ENCODE results near the gene PDIA3. TPM values are rescaled to one million over a fixed set of nuclear protein-coding genes. Genes with fewer than 3 reads are reported as not detected.

PDIA3 gene
- total RNA-seq, 1 donor from 2014 or later = 496 TPM

- Mint-ChIP-seq H3K4me3 (ENCODE audit: unreplicated experiment) (peak overlapping the region; percentile 97), H3K27ac (ENCODE audit: unreplicated experiment) (peak overlapping the region; percentile 99), H3K9me3 (ENCODE audit: unreplicated experiment) (no peaks in the 10 kb centered on the region), H3K36me3 (ENCODE audit: unreplicated experiment) (peaks cover 22% of the 10 kb centered on the region), H3K4me1 (ENCODE audit: unreplicated experiment) (peaks cover 43% of the 10 kb centered on the region), H3K27me3 (ENCODE audit: unreplicated experiment) (no peaks in the 10 kb centered on the region)
- TF ChIP-seq CTCF (IDR thresholded peaks at IDR 0.05) = peak; percentile 12
- DNase-seq (ENCODE audit: extremely low spot score, unreplicated experiment) = no peak
Measured at GRCh38 chr15:43792761-43793476, 46.7 kb downstream of the PDIA3 start.

DNA sequence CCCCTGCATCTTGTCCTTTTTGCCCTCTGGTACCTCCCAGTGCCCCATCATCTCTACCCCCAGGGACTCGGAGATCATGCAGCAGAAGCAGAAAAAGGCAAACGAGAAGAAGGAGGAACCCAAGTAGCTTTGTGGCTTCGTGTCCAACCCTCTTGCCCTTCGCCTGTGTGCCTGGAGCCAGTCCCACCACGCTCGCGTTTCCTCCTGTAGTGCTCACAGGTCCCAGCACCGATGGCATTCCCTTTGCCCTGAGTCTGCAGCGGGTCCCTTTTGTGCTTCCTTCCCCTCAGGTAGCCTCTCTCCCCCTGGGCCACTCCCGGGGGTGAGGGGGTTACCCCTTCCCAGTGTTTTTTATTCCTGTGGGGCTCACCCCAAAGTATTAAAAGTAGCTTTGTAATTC lies 47.4 kb downstream of the PDIA3 start:
- H3K9me3 Mint-ChIP-seq (ENCODE audit: unreplicated experiment) = no peaks in the 10 kb centered on the region
- peaks cover 26% of the 10 kb centered on the region for H3K36me3 Mint-ChIP-seq (ENCODE audit: unreplicated experiment)
- H3K27ac Mint-ChIP-seq (ENCODE audit: unreplicated experiment) = peak overlapping the region; percentile 99
- no peak for TF ChIP-seq CTCF (IDR thresholded peaks at IDR 0.05)
- H3K4me1 Mint-ChIP-seq (ENCODE audit: unreplicated experiment) = peaks cover 47% of the 10 kb centered on the region
- no peak for DNase-seq (ENCODE audit: extremely low spot score, unreplicated experiment)
- H3K4me3 Mint-ChIP-seq (ENCODE audit: unreplicated experiment) = peak overlapping the region; percentile 97
- no peaks in the 10 kb centered on the region for H3K27me3 Mint-ChIP-seq (ENCODE audit: unreplicated experiment)

DNA sequence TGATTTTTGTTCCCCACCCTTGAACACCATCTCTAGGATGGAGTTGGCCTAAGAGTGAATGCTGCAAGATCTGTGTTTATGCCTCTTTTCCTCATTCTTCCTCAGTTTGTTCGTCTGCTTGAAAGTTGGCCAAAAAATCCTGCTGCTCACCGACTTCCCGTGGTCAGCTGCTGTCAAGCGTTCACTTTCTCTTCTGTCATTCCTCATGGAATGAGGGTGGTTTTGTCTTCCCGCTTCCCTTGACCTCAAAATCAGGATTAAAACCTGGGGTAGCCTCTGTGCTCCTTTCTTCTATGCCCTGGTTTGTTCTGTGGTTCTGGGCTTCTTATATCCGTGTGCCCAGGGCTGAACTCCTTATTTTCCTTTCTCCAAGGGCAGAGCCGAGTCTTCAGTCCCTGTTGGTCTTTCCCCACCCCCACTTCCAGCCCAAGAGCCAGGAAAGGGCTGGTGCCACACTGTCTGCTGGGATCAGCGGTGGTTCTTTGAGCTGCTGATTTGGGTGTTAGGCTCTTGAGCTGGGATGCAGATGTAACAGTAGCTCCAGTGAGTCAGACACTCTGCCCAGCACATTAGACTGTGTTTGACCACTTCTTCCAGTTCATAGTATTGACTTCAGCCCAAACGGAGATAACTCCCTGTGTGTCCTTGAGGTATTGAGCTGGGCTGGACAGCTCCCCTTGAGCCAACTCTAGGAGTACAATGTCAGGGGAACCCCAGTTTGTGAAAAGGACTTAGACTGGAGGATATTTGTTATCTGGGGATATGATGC lies 48.2 kb downstream of the PDIA3 start:
- Mint-ChIP-seq H3K4me3 (ENCODE audit: unreplicated experiment) (peak overlapping the region; percentile 97), H3K36me3 (ENCODE audit: unreplicated experiment) (peaks cover 26% of the 10 kb centered on the region), H3K27me3 (ENCODE audit: unreplicated experiment) (no peaks in the 10 kb centered on the region), H3K27ac (ENCODE audit: unreplicated experiment) (peak overlapping the region; percentile 99), H3K4me1 (ENCODE audit: unreplicated experiment) (peaks cover 48% of the 10 kb centered on the region), H3K9me3 (ENCODE audit: unreplicated experiment) (no peaks in the 10 kb centered on the region)
- TF ChIP-seq CTCF (IDR thresholded peaks at IDR 0.05) = no peak
- DNase-seq (ENCODE audit: extremely low spot score, unreplicated experiment) = no peak

GRCh38 chr15:43795197-43795596 lies 49.0 kb downstream of the PDIA3 start:
- H3K36me3 Mint-ChIP-seq (ENCODE audit: unreplicated experiment) = peaks cover 26% of the 10 kb centered on the region
- DNase-seq (ENCODE audit: extremely low spot score, unreplicated experiment) = no peak
- H3K27me3 Mint-ChIP-seq (ENCODE audit: unreplicated experiment) = no peaks in the 10 kb centered on the region
- H3K27ac Mint-ChIP-seq (ENCODE audit: unreplicated experiment) = no peak overlapping the region
- peaks cover 53% of the 10 kb centered on the region for H3K4me1 Mint-ChIP-seq (ENCODE audit: unreplicated experiment)
- no peak overlapping the region for H3K4me3 Mint-ChIP-seq (ENCODE audit: unreplicated experiment)
- TF ChIP-seq CTCF (IDR thresholded peaks at IDR 0.05) = no peak
- no peaks in the 10 kb centered on the region for H3K9me3 Mint-ChIP-seq (ENCODE audit: unreplicated experiment)

DNA sequence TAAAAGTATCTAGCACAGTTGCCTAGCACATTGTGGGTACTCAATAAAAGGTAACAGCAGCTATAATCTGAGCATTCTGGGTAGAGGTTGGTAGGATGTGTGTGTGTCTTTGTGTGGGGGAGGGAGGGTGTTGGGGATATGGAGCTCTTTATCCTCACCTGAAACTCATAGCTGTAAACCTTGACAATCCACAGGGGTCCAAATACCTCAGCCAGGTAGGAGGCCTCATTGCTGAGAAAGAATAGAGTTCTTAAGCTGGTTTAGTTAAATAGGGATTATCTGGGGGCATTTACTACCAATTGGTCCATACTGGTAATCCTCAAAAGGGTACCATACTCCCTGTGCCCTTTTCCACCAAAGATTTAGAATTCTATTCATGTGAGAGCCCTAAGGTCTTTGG lies 49.8 kb downstream of the PDIA3 start:
- peak overlapping the region; percentile 48 for H3K27ac Mint-ChIP-seq (ENCODE audit: unreplicated experiment)
- TF ChIP-seq CTCF (IDR thresholded peaks at IDR 0.05) = no peak
- H3K9me3 Mint-ChIP-seq (ENCODE audit: unreplicated experiment) = no peaks in the 10 kb centered on the region
- H3K36me3 Mint-ChIP-seq (ENCODE audit: unreplicated experiment) = peaks cover 28% of the 10 kb centered on the region
- H3K27me3 Mint-ChIP-seq (ENCODE audit: unreplicated experiment) = no peaks in the 10 kb centered on the region
- peaks cover 57% of the 10 kb centered on the region for H3K4me1 Mint-ChIP-seq (ENCODE audit: unreplicated experiment)
- DNase-seq (ENCODE audit: extremely low spot score, unreplicated experiment) = no peak
- H3K4me3 Mint-ChIP-seq (ENCODE audit: unreplicated experiment) = no peak overlapping the region
